GM23338 (cell line): ENCODE measurements around the gene CUEDC2. TPM values are rescaled to one million over a fixed set of nuclear protein-coding genes. Genes with fewer than 3 reads are reported as not detected.

Experiments
- ATAC-seq: fragments of 200-7000 bp; cut with Tn5 transposase; 3 replicates; pipeline ENCODE4 v1.9.1; 2020
- DNase-seq: peaks from one replicate; pipeline ENCODE4 v3.0.0-alpha.2; 2015; ENCODE audit warnings: low spot score
- H2AFZ ChIP-seq: fragments of 200-600 bp; sonication (generic); 2 replicates; pipeline ENCODE4 v1.8.0; 2016; ENCODE audit warnings: antibody characterized with exemption, mild to moderate bottlenecking, moderate library complexity
- H3F3A ChIP-seq: fragments of 200-600 bp; sonication (generic); replicated peaks from 2 replicates; pipeline ENCODE4 v1.8.0; 2017; ENCODE audit warnings: antibody characterized with exemption, mixed run types, low read depth
- H3K27ac ChIP-seq: fragments of 200-600 bp; sonication (generic); 2 replicates; pipeline ENCODE4 v1.6.1; 2016; ENCODE audit warnings: low read depth
- H3K27me3 ChIP-seq: fragments of 200-600 bp; sonication (generic); 2 replicates; pipeline ENCODE4 v1.8.0; 2016; ENCODE audit warnings: mild to moderate bottlenecking, mixed run types, moderate library complexity; ENCODE audit not compliant: insufficient read depth
- H3K36me3 ChIP-seq: fragments of 200-600 bp; sonication (generic); 2 replicates; pipeline ENCODE4 v1.8.0; 2016; ENCODE audit warnings: mild to moderate bottlenecking; ENCODE audit not compliant: insufficient read depth
- H3K4me1 ChIP-seq: fragments of 200-600 bp; sonication (generic); 2 replicates; pipeline ENCODE4 v1.8.0; 2016; ENCODE audit warnings: mild to moderate bottlenecking, moderate library complexity; ENCODE audit not compliant: insufficient read depth
- H3K4me2 ChIP-seq: fragments of 200-600 bp; sonication (generic); 2 replicates; pipeline ENCODE4 v1.7.1; 2017; ENCODE audit warnings: mixed run types
- H3K4me3 ChIP-seq: fragments of 200-600 bp; sonication (generic); 2 replicates; pipeline ENCODE4 v1.6.1; 2016; ENCODE audit warnings: mixed run types
- H3K79me2 ChIP-seq: fragments of 200-600 bp; sonication (generic); replicated peaks from 2 replicates; pipeline ENCODE4 v1.8.0; 2017; ENCODE audit warnings: mild to moderate bottlenecking; ENCODE audit not compliant: insufficient read depth
- H3K9me2 ChIP-seq: fragments of 200-600 bp; sonication (generic); 2 replicates; pipeline ENCODE4 v1.8.0; 2017; ENCODE audit not compliant: insufficient read depth
- H4K20me1 ChIP-seq: fragments of 200-600 bp; sonication (generic); replicated peaks from 2 replicates; pipeline ENCODE4 v1.8.0; 2017; ENCODE audit warnings: mild to moderate bottlenecking; ENCODE audit not compliant: insufficient read depth
- H3K27ac Mint-ChIP-seq: 2 replicates; pipeline ENCODE4 v1.8.0; 2020; ENCODE audit warnings: inconsistent platforms, mild to moderate bottlenecking, moderate library complexity, mixed read lengths
- H3K27me3 Mint-ChIP-seq: 3 replicates; pipeline ENCODE4 v1.8.0; 2022; ENCODE audit warnings: low read depth, mild to moderate bottlenecking, moderate library complexity, mixed read lengths, inconsistent platforms; ENCODE audit not compliant: insufficient read depth, poor library complexity
- H3K36me3 Mint-ChIP-seq: 3 replicates; pipeline ENCODE4 v1.8.0; 2021; ENCODE audit warnings: low read depth, mild to moderate bottlenecking, inconsistent platforms, moderate library complexity, mixed read lengths
- H3K4me1 Mint-ChIP-seq: 3 replicates; pipeline ENCODE4 v1.8.0; 2020; ENCODE audit warnings: mild to moderate bottlenecking, inconsistent platforms, mixed read lengths
- H3K4me3 Mint-ChIP-seq: 3 replicates; pipeline ENCODE4 v1.8.0; 2021; ENCODE audit warnings: moderate library complexity, mild to moderate bottlenecking, inconsistent platforms, mixed read lengths
- H3K9me3 Mint-ChIP-seq: 3 replicates; pipeline ENCODE4 v1.8.0; 2020; ENCODE audit warnings: moderate library complexity, mild to moderate bottlenecking, inconsistent platforms, mixed read lengths
- CREB1 ChIP-seq: fragments of 250-450 bp; sonication (Bioruptor Pico); IDR thresholded peaks from 2 replicates; pipeline ENCODE4 v1.5.0; 2020; ENCODE audit warnings: low read depth, mild to moderate bottlenecking, moderate library complexity
- CTCF ChIP-seq, 2 experiments: fragments of 200-600 bp in 1 of 2; sonication (generic) in 1 of 2; conservative IDR thresholded peaks; 2 replicates each; pipeline versions ENCODE4 v1.5.1 to v1.6.1; 2016 to 2017; ENCODE audit warnings: antibody characterized with exemption in 2 of 2, low read depth in 2 of 2, mild to moderate bottlenecking in 2 of 2, moderate library complexity in 1 of 2
- ETS1 ChIP-seq: IDR thresholded peaks from 2 replicates; pipeline ENCODE4 v1.6.1; 2016; ENCODE audit warnings: antibody characterized with exemption
- EZH2 ChIP-seq: fragments of 200-600 bp; sonication (generic); IDR thresholded peaks from one replicate; pipeline ENCODE4 v1.8.0; 2017; ENCODE audit warnings: antibody characterized with exemption, mild to moderate bottlenecking, low read depth; ENCODE audit not compliant: unreplicated experiment
- EZH2phosphoT487 ChIP-seq: fragments of 200-600 bp; sonication (generic); IDR thresholded peaks from one replicate; pipeline ENCODE4 v1.8.1; 2018; ENCODE audit warnings: antibody characterized with exemption; ENCODE audit not compliant: unreplicated experiment
- JUNB ChIP-seq: IDR thresholded peaks from one replicate; pipeline ENCODE4 v1.6.1; 2016; ENCODE audit warnings: antibody characterized with exemption; ENCODE audit not compliant: unreplicated experiment
- NANOG ChIP-seq: IDR thresholded peaks from 2 replicates; pipeline ENCODE4 v1.6.1; 2016; ENCODE audit warnings: antibody characterized with exemption, borderline replicate concordance
- POLR2AphosphoS5 ChIP-seq: IDR thresholded peaks from 2 replicates; pipeline ENCODE4 v1.6.1; 2016; ENCODE audit warnings: antibody characterized with exemption, low read depth
- REST ChIP-seq: IDR thresholded peaks from one replicate; pipeline ENCODE4 v1.6.1; 2018; ENCODE audit warnings: antibody characterized with exemption; ENCODE audit not compliant: unreplicated experiment
- STAT1 ChIP-seq: IDR thresholded peaks from one replicate; pipeline ENCODE4 v1.6.1; 2016; ENCODE audit warnings: antibody characterized with exemption; ENCODE audit not compliant: unreplicated experiment
- ZNF114 ChIP-seq: fragments of 250-450 bp; sonication (Bioruptor Pico); IDR thresholded peaks from 2 replicates; pipeline ENCODE4 v1.5.0; 2020; ENCODE audit warnings: mild to moderate bottlenecking, moderate library complexity
- ZNF462 ChIP-seq: fragments of 250-450 bp; sonication (Bioruptor Pico); IDR thresholded peaks from 2 replicates; pipeline ENCODE4 v1.5.0; 2020; ENCODE audit warnings: mild to moderate bottlenecking, moderate library complexity
- long read RNA-seq: library from polyadenylated mRNA; unstranded; transcript quantifications from one replicate; pipeline ENCODE4 v2.0.0, GENCODE V29; 2020; ENCODE audit not compliant: unreplicated experiment
- polyA plus RNA-seq: library from polyadenylated mRNA; unstranded; fragments of >200 nt; fragmentation: Nextera tagmentation; extraction: Ambion mirVana; gene quantifications from 2 replicates; pipeline ENCODE4 v1.2.1, GENCODE V29; 2016
- total RNA-seq: library from RNA; depleted of rRNA; stranded (reverse); fragments of >200 nt; shearing (Covaris generic); gene quantifications from 2 replicates; pipeline ENCODE4 v1.2.3, GENCODE V29; 2014; rRNA removed

CUEDC2 gene
- total RNA-seq = 37.0 and 39.2 TPM in 2 replicates
- 37.3 and 47.3 TPM in 2 replicates for polyA plus RNA-seq
- long read RNA-seq, transcript CUEDC2-201 (9 exons, 1,191 nt) = major isoform, 57 of 71 reads
- long read RNA-seq, partial matches to known transcripts = 4 of 71 reads
- long read RNA-seq, other reads (novel, unspliced or antisense) = 10 of 71 reads

GRCh38 chr10:102432162-102432950, at the start of gene CUEDC2:
Gene CUEDC2 (minus strand): TSS chr10:102432574. CDS start chr10:102425188, 7,386 bp downstream.
- H3K27me3 Mint-ChIP-seq = peaks cover 51% of the 10 kb centered on the region
- peak; percentile 81 for ATAC-seq
- 0 out of 2 replicates have a peak, but pooled peaks cover 7% of the 10 kb centered on the region for H3F3A ChIP-seq
- peak within 1 kb of the TSS; percentile 96 for H3K27ac Mint-ChIP-seq
- no peaks in the 10 kb centered on the region for H3K9me3 Mint-ChIP-seq
- H3K36me3 Mint-ChIP-seq = peaks cover 4% of the 10 kb centered on the region; the same call in 2 of the 3 replicates
- H3K36me3 ChIP-seq = no peaks in the 10 kb centered on the region
- DNase-seq = peak; percentile 99
- no peaks in the 10 kb centered on the region; the same call in 1 of the 2 replicates for H4K20me1 ChIP-seq
- 0 out of 2 replicates have a peak within 1 kb of the TSS, but pooled peaks have one; percentile 50 for H3K27ac ChIP-seq
- peaks cover 46% of the 10 kb centered on the region for H3K27me3 ChIP-seq
- peaks cover 26% of the 10 kb centered on the region for H3K4me1 Mint-ChIP-seq
- H3K9me2 ChIP-seq = no peaks in the 10 kb centered on the region
- peaks cover 21% of the 10 kb centered on the region for H3K4me1 ChIP-seq
- no peaks in the 10 kb centered on the region; the same call in 1 of the 2 replicates for H3K79me2 ChIP-seq
- H2AFZ ChIP-seq = peak within 1 kb of the TSS; percentile 95
- H3K4me3 Mint-ChIP-seq = peak within 1 kb of the TSS; percentile 97
- H3K4me2 ChIP-seq = peak within 1 kb of the TSS; percentile 96
- H3K4me3 ChIP-seq = peak within 1 kb of the TSS; percentile 81
- TF ChIP-seq EZH2phosphoT487 = no peak
- peak; percentile 76; the same call in 1 of the 2 replicates for TF ChIP-seq CREB1
- TF ChIP-seq EZH2 = no peak
- no peak for TF ChIP-seq REST
- TF ChIP-seq ZNF462 = no peak
- TF ChIP-seq STAT1 = peak; percentile 37
- TF ChIP-seq ZNF114 (CRISPR knock-in tag) = no peak
- TF ChIP-seq ETS1 = peak; percentile 94
- no peak for TF ChIP-seq JUNB
- peak; percentile 23; the same call in 1 of the 2 replicates for TF ChIP-seq NANOG
- peak; percentile 85 for TF ChIP-seq POLR2AphosphoS5
- 0 out of 4 replicates have a peak, but pooled peaks of 1 of the 2 experiments have one; percentile 20 for TF ChIP-seq CTCF (conservative IDR thresholded peaks at IDR 0.05; ENCODE audit: low read depth in 2 of 2)
